ENCODE measurements around the gene ZNF555.

ZNF555 gene

GRCh38 chr19:2824129-2824528 is 17.1 kb upstream of the ZNF555 start:
- DNase-seq (ENCODE audit: low read depth, low spot score) = no peak

GRCh38 chr19:2827022-2827421 is 14.3 kb upstream of the ZNF555 start:
- no peak for DNase-seq (ENCODE audit: low read depth, low spot score)

- no peak for DNase-seq (ENCODE audit: low read depth, low spot score)
These were observed 13.3 kb upstream of the ZNF555 start for GRCh38 chr19:2827840-2828489.

GRCh38 chr19:2834294-2834871 is 6.9 kb upstream of the ZNF555 start:
- DNase-seq (ENCODE audit: low read depth, low spot score) = no peak

GRCh38 chr19:2837430-2837829 is 3.8 kb upstream of the ZNF555 start:
- DNase-seq (ENCODE audit: low read depth, low spot score) = no peak

GRCh38 chr19:2841855-2842574 is 740 bp downstream of the ZNF555 start:
- DNase-seq (ENCODE audit: low read depth, low spot score) = no peak

- no peak for DNase-seq (ENCODE audit: low read depth, low spot score)
These were observed 3.8 kb downstream of the ZNF555 start for GRCh38 chr19:2845107-2845506.

- DNase-seq (ENCODE audit: low read depth, low spot score) = no peak
These were observed 5.1 kb downstream of the ZNF555 start for GRCh38 chr19:2846180-2846894.

- DNase-seq (ENCODE audit: low read depth, low spot score) = no peak
These were observed 6.2 kb downstream of the ZNF555 start for GRCh38 chr19:2847507-2847906.

GRCh38 chr19:2848616-2849015 is 7.3 kb downstream of the ZNF555 start:
- no peak for DNase-seq (ENCODE audit: low read depth, low spot score)

- no peak for DNase-seq (ENCODE audit: low read depth, low spot score)
These were observed 9.1 kb downstream of the ZNF555 start for GRCh38 chr19:2850256-2850925.

- no peak for DNase-seq (ENCODE audit: low read depth, low spot score)
These were observed 11.3 kb downstream of the ZNF555 start for GRCh38 chr19:2852598-2852997.

- no peak for DNase-seq (ENCODE audit: low read depth, low spot score)
These were observed 11.8 kb downstream of the ZNF555 start for GRCh38 chr19:2853015-2853606.

- no peak for DNase-seq (ENCODE audit: low read depth, low spot score)
These were observed 13.6 kb downstream of the ZNF555 start for GRCh38 chr19:2854849-2855248.

- DNase-seq (ENCODE audit: low read depth, low spot score) = no peak
These were observed 15.3 kb downstream of the ZNF555 start for GRCh38 chr19:2856457-2857050.

GRCh38 chr19:2858864-2859263 is 17.6 kb downstream of the ZNF555 start:
- no peak for DNase-seq (ENCODE audit: low read depth, low spot score)

GRCh38 chr19:2863816-2864215 is 22.5 kb downstream of the ZNF555 start:
- no peak for DNase-seq (ENCODE audit: low read depth, low spot score)

GRCh38 chr19:2865334-2866100 is 24.2 kb downstream of the ZNF555 start:
- DNase-seq (ENCODE audit: low read depth, low spot score) = no peak

- DNase-seq (ENCODE audit: low read depth, low spot score) = no peak
These were observed 25.3 kb downstream of the ZNF555 start for GRCh38 chr19:2866495-2867024.

All from iPS DF 19.7 (cell line).